Muscle layer of duodenum (tissue), 2 donors: Measurements from ENCODE around the gene REG4.
"Not testable (repeated sequence)": the region's sequence is repeated elsewhere in the genome, so short reads cannot be mapped to it uniquely, and the experiment has no call there.

Source experiments
- H3K27ac ChIP-seq: one replicate; pipeline ENCODE4 v1.7.0; 2013; ENCODE audit warnings: mild to moderate bottlenecking, low read length
- H3K27me3 ChIP-seq: one replicate; pipeline ENCODE4 v1.7.0; 2013; ENCODE audit warnings: low read depth, mild to moderate bottlenecking, control low read depth, low read length
- H3K36me3 ChIP-seq, 2 donors: one replicate each; pipeline ENCODE4 v1.7.0; 2013; ENCODE audit warnings: low read length in 2 of 2, control low read depth in 1 of 2, mild to moderate bottlenecking in 1 of 2; ENCODE audit not compliant: insufficient read depth in 2 of 2, control insufficient read depth in 1 of 2
- H3K4me1 ChIP-seq, 2 donors: one replicate each; pipeline ENCODE4 v1.7.0; 2013; ENCODE audit warnings: low read length in 2 of 2, mild to moderate bottlenecking in 2 of 2, control low read depth in 1 of 2, moderate library complexity in 1 of 2; ENCODE audit not compliant: insufficient read depth in 2 of 2, control insufficient read depth in 1 of 2
- H3K4me3 ChIP-seq, 2 donors: one replicate each; pipeline ENCODE4 v1.7.0; 2013; ENCODE audit warnings: low read length in 2 of 2, low read depth in 1 of 2, mild to moderate bottlenecking in 1 of 2
- H3K9me3 ChIP-seq, 2 donors: one replicate each; pipeline ENCODE4 v1.7.0; 2013; ENCODE audit warnings: low read length in 2 of 2, control low read depth in 1 of 2, mild to moderate bottlenecking in 1 of 2; ENCODE audit not compliant: control insufficient read depth in 1 of 2
- donor health status: healthy.

REG4 gene

GRCh38 chr1:119811387-119811786 is at the start of gene REG4:
Gene REG4, minus strand, starts transcription at chr1:119811460. Its CDS starts 2,691 bp downstream, at chr1:119808769.
- H3K27me3 ChIP-seq, result no peaks in the 10 kb centered on the region
- peaks cover 0 to 4% of the 10 kb centered on the region in 2 donors for H3K4me1 ChIP-seq
- no peaks in the 10 kb centered on the region for H3K9me3 ChIP-seq
- H3K36me3 ChIP-seq, result no peaks in the 10 kb centered on the region
- H3K4me3 ChIP-seq, result no peak within 1 kb of the TSS
- H3K27ac ChIP-seq, result no peak within 1 kb of the TSS

- Histone ChIP-seq H3K27me3 (no peaks in the 10 kb centered on the region), H3K4me1 (peaks cover 0 to 4% of the 10 kb centered on the region in 2 donors), H3K9me3 (no peaks in the 10 kb centered on the region), H3K36me3 (no peaks in the 10 kb centered on the region), H3K4me3 (no peak overlapping the region), H3K27ac (no peak overlapping the region)
Measured at GRCh38 chr1:119859647-119860046, 48.4 kb upstream of the REG4 start.

DNA sequence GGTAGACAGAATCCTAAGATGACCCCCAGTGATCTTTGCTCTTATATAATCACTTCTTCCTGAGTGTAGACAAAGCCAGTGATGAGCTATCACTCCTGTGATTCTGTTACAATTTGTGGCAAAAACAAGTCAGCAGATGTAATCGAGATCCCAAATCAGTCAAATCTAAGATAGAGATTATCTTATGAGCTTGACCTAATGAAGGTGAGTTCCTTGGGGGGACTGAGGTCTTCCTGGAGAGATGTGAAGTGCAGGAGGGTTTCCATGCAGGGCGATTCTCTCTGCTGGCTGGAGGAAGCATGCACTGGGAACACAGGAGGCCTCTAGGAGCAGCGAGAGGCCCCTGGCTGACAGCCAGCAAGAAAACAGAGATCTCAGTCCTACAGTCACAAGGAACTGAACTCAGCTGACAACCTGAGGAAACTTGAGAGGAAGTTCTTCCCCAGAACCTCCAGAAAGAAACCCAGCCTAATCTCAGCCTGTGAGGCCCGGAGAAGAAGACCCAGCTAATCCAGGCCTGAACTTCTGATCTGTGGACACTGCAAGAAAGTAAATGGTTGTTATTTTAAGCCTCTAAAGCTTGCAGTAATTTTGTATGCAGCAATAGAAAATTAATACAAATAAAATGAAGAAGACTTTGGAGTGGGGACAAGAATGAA is 47.4 kb upstream of the REG4 start:
- not testable (repeated sequence) for H3K4me1 ChIP-seq, H3K27ac ChIP-seq, H3K27me3 ChIP-seq, H3K9me3 ChIP-seq, H3K4me3 ChIP-seq, H3K36me3 ChIP-seq

DNA sequence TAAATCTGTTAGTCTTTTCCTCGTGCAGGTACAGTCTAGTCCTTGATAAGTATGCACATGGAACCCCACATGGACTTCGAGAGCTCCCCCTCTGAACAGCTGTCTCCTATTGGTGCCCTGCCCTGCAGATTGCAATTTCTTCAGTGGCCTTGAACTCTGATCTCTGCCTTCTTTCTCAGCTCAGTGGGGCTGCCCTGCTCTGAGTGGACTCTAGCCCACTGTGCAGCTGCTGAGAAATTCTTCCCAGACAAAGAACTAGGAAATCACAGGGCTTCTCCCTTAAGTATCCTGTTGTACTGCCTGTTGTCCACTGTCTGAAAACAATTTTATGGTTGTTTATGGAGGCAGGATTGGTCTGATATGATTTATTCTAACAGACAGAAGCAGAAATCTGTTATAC is 46.9 kb upstream of the REG4 start:
- H3K4me3 ChIP-seq, result no peak overlapping the region
- H3K4me1 ChIP-seq, result peaks cover 0 to 4% of the 10 kb centered on the region in 2 donors
- H3K9me3 ChIP-seq, result no peaks in the 10 kb centered on the region
- no peaks in the 10 kb centered on the region for H3K36me3 ChIP-seq
- no peaks in the 10 kb centered on the region for H3K27me3 ChIP-seq
- no peak overlapping the region for H3K27ac ChIP-seq

DNA sequence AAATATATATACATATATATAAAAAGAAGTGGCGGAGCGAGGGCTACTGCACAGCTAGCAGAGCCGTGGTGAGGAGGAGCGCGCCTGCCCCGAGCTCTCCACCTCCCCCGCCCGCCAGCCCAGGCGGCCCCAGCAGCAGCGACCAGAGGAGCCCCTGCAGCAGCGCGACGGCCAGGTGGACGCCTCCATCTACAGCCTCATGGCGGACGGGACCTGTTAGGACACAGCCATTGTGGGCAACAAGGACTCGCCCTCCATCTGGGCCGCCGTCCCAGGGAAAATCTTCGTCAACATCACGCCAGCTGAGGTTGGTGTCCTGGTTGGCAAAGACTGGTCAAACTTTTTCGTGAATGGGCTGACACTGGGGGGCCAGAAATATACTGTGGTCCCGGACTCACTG is 41.9 kb upstream of the REG4 start:
- Histone ChIP-seq H3K27me3 (no peaks in the 10 kb centered on the region), H3K9me3 (no peaks in the 10 kb centered on the region), H3K36me3 (no peaks in the 10 kb centered on the region), H3K4me1 (no peaks in the 10 kb centered on the region), H3K4me3 (no peak overlapping the region), H3K27ac (no peak overlapping the region)

DNA sequence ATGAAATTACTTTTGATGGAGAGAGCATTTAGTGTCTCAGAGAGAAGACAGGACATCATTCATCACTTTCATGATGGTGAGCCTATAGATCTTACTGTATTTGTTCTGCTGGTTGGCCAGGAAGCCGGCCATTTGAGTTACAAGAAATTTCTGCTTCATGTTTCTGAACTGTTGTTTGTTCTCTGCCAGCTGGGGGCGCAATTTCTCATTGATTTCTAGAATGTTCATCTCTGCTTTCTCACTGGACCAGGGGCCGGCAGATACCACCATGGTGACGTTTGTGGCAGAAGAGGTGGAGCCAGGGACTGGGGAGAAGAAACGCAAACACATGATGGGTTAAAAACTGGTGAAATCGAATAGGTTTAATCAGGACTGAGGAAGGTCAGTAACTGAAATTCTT is 32.9 kb upstream of the REG4 start:
- not testable (repeated sequence) for H3K4me1 ChIP-seq, H3K9me3 ChIP-seq, H3K4me3 ChIP-seq, H3K36me3 ChIP-seq, H3K27ac ChIP-seq, H3K27me3 ChIP-seq

GRCh38 chr1:119841306-119841705 is 30.0 kb upstream of the REG4 start:
- no peak overlapping the region for H3K27ac ChIP-seq
- no peaks in the 10 kb centered on the region for H3K36me3 ChIP-seq
- H3K4me3 ChIP-seq, result no peak overlapping the region
- no peaks in the 10 kb centered on the region for H3K27me3 ChIP-seq
- no peaks in the 10 kb centered on the region for H3K9me3 ChIP-seq
- no peaks in the 10 kb centered on the region for H3K4me1 ChIP-seq

- no peak overlapping the region for H3K27ac ChIP-seq
- H3K9me3 ChIP-seq, result no peaks in the 10 kb centered on the region
- H3K4me1 ChIP-seq, result no peaks in the 10 kb centered on the region
- H3K4me3 ChIP-seq, result no peak overlapping the region
- no peaks in the 10 kb centered on the region for H3K27me3 ChIP-seq
- no peaks in the 10 kb centered on the region for H3K36me3 ChIP-seq
Measured at GRCh38 chr1:119840745-119841144, 29.5 kb upstream of the REG4 start.

DNA sequence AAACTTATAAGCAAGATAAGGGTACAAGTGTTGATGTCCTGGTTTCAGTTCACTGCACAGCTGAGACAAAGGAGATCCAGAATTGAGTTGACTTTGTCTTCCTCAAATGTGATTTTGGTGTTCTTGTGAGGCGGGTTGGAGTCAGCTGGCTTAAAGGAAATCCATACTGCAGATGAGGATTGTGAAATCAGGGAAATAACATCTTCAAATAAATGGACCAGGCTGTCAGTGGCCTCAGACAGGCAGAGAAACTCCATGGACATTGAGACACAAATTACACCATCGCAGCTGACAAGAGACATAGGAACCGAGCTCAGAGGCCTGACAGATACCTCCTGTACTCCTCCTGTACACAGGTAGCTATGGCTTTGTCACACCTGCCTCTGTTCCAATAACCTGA is 27.0 kb upstream of the REG4 start:
- H3K9me3 ChIP-seq, result no peaks in the 10 kb centered on the region
- H3K27me3 ChIP-seq, result no peaks in the 10 kb centered on the region
- no peaks in the 10 kb centered on the region for H3K36me3 ChIP-seq
- no peaks in the 10 kb centered on the region for H3K4me1 ChIP-seq
- H3K4me3 ChIP-seq, result no peak overlapping the region
- no peak overlapping the region for H3K27ac ChIP-seq

DNA sequence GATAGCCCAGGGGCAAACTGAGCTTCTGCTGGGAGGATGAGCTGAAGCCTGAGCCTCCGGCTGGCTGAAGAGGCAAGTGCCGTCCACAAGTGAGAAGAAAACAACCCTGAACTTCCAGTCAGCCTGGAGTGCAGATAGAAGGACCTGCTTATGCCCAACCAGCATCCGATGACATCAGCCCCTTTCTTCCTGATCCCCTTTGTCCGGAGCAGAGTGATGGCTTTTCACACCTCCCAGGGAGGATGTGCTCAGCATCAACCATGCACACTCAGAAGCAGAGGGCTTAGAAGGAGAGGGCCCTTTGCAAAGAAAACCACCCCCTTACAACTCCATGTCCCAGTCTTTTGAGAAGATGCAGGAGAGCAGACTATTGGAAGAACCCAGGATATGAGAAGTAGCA is 23.7 kb upstream of the REG4 start:
- Histone ChIP-seq H3K36me3 (no peaks in the 10 kb centered on the region), H3K27ac (no peak overlapping the region), H3K9me3 (no peaks in the 10 kb centered on the region), H3K4me3 (no peak overlapping the region), H3K27me3 (no peaks in the 10 kb centered on the region), H3K4me1 (no peaks in the 10 kb centered on the region)

DNA sequence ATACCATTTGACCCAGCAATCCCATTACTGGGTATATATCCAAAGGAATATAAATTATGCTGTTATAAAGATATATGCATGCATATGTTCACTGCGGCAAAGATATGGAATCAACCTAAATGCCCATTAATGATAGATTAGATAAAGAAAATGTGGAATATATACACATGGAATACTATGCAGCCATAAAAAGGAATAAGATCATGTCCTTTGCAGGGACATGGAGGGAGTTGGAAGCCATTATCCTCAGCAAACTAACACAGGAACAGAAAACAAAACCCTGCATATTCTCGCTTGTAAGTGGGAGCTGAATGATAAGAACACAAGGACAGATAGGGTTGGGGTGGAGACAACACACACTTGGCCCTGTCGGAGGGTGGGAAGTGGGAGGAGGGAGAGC is 19.8 kb upstream of the REG4 start:
- no peaks in the 10 kb centered on the region for H3K4me1 ChIP-seq
- no peaks in the 10 kb centered on the region for H3K9me3 ChIP-seq
- no peak overlapping the region for H3K27ac ChIP-seq
- no peaks in the 10 kb centered on the region for H3K36me3 ChIP-seq
- H3K27me3 ChIP-seq, result no peaks in the 10 kb centered on the region
- H3K4me3 ChIP-seq, result no peak overlapping the region

- Histone ChIP-seq H3K27ac (no peak overlapping the region), H3K27me3 (no peaks in the 10 kb centered on the region), H3K9me3 (no peaks in the 10 kb centered on the region), H3K4me1 (no peaks in the 10 kb centered on the region), H3K4me3 (no peak overlapping the region), H3K36me3 (no peaks in the 10 kb centered on the region)
Measured at GRCh38 chr1:119829625-119830024, 18.4 kb upstream of the REG4 start.
